HG03520 (cell line): ENCODE results near the gene ALOX12B.
"Not testable (repeated sequence)": the region's sequence is repeated elsewhere in the genome, so short reads cannot be mapped to it uniquely, and the experiment has no call there.

ENCODE experiments used
- ATAC-seq: cut with Tn5 transposase; IDR thresholded peaks from one replicate; pipeline ENCODE4 v1.9.1; 2021; ENCODE audit warnings: mild to moderate bottlenecking, moderate library complexity; ENCODE audit not compliant: unreplicated experiment

Gene ALOX12B

GRCh38 chr17:8046929-8047768 is 40.4 kb downstream of the ALOX12B start:
- no peak for ATAC-seq

- no peak for ATAC-seq
These were observed 41.1 kb downstream of the ALOX12B start for GRCh38 chr17:8046306-8046928.

- no peak for ATAC-seq
These were observed 42.4 kb downstream of the ALOX12B start for GRCh38 chr17:8044819-8045810.

GRCh38 chr17:8041979-8042378 is 45.5 kb downstream of the ALOX12B start:
- ATAC-seq = no peak

GRCh38 chr17:8041249-8041928 is 46.1 kb downstream of the ALOX12B start:
- no peak for ATAC-seq

GRCh38 chr17:8039611-8040168 is 47.8 kb downstream of the ALOX12B start:
- no peak for ATAC-seq

GRCh38 chr17:8038954-8039610 is 48.4 kb downstream of the ALOX12B start, which contains the start of gene ALOX15B:
Gene ALOX15B, plus strand, starts transcription at chr17:8039059. Its CDS starts 97 bp downstream, at chr17:8039156.
- no peak for ATAC-seq

GRCh38 chr17:8032442-8032841 is 55.1 kb downstream of the ALOX12B start:
- ATAC-seq = no peak

GRCh38 chr17:8031950-8032349 is 55.6 kb downstream of the ALOX12B start:
- no peak for ATAC-seq

GRCh38 chr17:8031261-8031661 is 56.3 kb downstream of the ALOX12B start:
- ATAC-seq = no peak

- no peak for ATAC-seq
These were observed 58.4 kb downstream of the ALOX12B start for GRCh38 chr17:8029121-8029520.

- ATAC-seq = no peak
These were observed 62.2 kb downstream of the ALOX12B start for GRCh38 chr17:8025176-8025911.

GRCh38 chr17:8024161-8024560 is 63.4 kb downstream of the ALOX12B start:
- not testable (repeated sequence) for ATAC-seq
